HG02571 (cell line): ENCODE measurements around the gene BCAS3.

Source experiments
- ATAC-seq: cut with Tn5 transposase; IDR thresholded peaks from one replicate; pipeline ENCODE4 v1.9.1; 2021; ENCODE audit warnings: mild to moderate bottlenecking, moderate library complexity; ENCODE audit not compliant: unreplicated experiment

The BCAS3 gene

DNA sequence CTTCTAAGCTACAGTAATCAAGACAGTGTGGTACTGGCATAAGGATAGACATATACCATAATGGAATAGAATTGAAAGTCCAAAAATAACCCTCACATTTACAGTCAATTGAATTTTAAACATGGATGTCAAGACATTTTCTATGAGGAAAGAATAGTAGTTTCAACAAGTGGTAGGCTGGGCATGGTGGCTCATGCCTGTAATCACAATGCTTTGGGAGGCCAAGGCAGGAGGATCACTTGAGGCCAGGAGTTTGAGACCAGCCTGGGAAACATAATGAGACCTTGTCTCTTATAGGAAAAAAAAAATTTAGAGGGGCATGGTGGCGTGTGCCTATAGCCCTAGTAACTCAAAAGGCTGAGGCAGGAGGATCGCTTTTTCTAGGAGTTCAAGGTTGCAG is 599.2 kb downstream of the BCAS3 start:
- ATAC-seq: no peak

GRCh38 chr17:61279476-61280145 is 602.0 kb downstream of the BCAS3 start:
- no peak for ATAC-seq

DNA sequence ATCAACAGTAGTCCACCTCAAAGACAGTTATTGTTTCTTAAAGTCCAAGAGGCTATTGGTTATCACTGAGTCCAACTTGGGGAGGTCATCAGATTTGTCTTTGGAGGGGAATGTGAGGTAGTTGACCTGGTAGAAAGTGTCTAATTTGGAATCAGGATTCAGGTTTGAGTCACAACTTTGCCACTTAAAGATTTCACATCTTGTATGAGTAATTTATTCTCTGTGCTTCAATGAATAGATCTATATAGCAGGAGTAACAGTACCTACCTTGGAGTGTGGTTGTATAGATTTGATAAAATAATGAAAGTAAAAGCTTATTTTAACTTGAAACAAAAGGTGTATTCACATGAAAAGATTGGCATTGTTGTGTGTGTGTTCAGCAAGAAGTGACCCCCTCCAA is 602.7 kb downstream of the BCAS3 start:
- ATAC-seq: no peak

- ATAC-seq: no peak
Observed at GRCh38 chr17:61280851-61281250, 603.2 kb downstream of the BCAS3 start.

DNA sequence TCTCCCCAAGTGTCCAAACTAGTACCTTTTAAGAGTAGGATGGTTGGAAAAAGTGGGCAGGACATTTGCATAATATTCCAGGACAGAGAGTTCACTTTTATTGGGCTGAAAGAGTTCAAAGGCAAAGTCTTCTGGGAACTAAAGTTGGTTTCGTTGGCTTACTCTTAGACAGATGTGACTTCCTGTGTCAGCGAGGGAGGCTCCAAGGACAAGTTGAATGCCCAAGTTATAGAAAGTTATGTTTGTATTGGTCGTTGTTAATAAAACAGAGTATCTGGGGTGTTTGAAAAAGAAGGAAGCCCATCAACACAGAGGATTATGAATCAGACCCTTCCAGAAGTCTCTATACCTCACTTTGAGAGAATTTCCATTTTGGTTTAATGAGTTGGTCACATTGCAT is 604.7 kb downstream of the BCAS3 start:
- no peak for ATAC-seq

DNA sequence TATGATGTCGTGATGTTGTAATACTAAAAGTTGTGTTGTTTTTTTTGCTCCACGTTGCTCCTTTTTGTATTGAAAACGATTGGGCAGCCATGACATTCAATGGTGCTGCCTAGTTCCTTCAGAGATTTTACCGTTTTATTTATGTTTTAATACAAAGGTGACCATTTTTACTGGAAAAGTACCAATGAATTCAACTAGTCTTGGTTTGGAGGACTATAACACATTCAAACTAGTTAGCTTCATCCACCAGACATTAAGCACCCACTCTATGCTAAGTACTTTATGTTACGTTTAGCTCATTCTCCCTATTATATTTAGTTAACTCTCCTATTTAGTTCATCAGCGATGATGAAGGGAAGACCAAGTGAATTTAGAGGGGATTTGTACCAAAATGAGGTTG is 605.4 kb downstream of the BCAS3 start:
- no peak for ATAC-seq

- no peak for ATAC-seq
Observed at GRCh38 chr17:61284174-61284573, 606.5 kb downstream of the BCAS3 start.

GRCh38 chr17:61284746-61285145 is 607.1 kb downstream of the BCAS3 start:
- ATAC-seq: no peak

GRCh38 chr17:61285526-61286320 is 608.1 kb downstream of the BCAS3 start:
- ATAC-seq: no peak

DNA sequence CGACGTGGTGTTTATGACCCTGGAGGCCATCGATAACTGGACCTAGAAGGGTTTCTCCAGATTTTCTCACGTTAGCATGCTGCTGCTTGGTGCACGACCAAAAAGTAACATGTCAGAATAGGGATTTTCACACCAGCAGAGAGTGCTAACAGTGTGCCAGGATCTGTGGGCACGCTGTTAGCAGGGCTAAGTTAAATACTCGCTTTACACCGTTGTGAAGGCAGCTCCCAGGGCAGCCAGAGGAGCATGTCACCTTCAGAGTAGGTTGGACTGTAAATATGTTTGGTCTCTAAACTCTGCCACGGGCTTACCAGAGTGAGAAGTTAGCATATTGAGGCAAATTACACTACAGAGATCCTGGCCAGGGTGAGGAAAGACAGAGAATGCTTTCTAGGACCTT is 608.8 kb downstream of the BCAS3 start:
- ATAC-seq: no peak

DNA sequence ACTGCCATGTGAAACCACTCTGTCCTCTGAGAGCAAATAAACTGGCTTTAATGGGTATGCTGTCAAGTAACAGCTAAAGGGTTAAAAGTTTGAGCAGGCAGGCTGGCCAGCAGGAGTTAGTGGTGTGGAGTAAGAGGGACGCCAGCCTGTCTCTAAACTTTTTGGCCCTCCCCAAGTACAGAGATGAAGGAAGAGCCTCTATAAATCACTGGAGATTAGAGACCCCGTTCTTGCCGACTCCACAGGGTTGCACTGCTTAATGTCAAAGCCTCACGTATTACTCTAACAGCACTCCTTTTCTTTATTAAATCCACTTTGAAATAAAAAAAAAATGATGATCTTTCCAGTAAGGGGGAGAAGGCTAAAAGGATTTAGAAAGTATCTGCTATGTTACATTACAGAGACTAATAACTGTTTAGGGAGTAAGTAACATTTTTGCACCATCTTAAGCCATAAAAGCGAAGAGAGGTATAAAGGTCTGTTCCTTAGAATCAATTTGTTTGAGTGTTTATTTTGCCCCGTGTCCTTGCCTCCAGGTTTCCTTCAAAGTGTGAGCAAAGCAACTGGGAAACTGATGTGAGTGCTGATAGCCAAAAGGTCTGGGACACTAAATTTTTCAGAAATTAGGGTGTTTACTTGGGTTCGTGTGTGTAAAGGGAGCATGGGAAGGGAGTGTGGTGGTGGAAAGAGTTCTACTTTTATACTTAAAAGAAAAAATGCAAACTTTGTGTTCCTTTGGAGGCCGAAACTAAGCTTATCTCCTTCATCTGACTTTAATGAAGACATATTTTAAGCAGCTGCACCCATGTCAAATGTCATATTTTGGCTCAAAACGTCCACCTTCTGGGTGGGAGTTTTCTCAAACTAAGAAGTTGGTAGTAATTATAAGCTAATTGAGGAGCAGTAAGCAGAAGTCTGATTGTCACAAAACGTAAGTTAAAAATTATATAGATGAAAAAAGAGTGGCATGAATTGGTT is 612.0 kb downstream of the BCAS3 start:
- no peak for ATAC-seq

DNA sequence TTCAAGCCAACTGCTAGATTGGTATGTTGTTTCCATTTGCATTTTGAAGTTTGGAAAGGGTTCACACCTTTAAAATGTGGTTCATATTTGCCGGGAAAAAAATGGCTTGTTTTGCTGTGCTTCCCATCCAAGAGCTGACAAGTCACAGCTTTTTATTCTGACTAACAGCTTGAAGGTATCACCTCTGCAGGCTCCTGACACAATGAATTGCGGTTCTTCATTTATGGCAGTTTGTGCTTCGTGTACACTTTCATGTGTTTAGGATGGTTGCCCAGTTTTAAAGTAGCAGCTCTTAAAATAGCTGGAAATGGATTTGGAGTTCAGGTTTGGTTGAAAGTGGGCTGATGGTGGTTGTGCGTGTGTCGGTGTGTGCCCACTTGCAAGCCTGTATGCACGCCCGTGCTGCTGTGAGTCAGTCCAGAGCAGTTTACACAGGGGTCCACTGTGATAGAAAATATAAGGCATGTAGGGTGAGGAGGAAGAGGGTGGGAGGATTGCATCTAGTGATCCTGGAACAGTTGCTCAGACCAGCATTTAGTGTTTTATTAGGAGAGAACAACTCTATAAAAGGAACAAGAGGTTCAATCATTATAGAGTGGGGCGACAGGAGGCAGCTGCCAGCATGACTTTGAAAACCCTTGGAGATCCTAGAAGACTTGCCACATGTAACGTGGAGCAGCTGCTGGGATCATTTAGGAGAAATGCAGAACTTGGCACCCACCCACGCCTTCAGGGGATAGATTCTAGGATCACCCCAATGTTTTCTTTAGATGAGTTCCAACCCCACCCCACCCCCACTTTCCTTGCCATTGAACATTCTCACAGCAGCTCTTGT is 614.0 kb downstream of the BCAS3 start:
- no peak for ATAC-seq

DNA sequence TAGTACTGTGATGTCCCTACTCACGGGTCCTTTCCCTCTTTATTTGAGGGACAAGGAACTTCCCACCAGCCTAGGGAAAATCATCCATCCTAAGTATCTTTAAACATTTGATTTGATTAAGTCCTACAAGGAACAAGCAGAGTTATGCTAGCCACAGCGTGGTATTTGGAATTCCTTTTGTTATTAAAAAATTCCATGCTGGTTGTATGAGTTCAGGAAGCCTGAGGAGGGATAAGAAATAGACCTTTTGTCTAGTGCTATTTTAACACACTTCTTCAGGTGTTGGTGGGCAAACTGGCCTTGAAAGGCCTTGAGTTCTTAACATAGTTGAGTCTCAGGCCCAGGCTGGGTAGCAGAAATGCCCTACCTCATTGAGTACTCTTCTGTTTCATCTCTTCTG is 616.6 kb downstream of the BCAS3 start:
- ATAC-seq: no peak

DNA sequence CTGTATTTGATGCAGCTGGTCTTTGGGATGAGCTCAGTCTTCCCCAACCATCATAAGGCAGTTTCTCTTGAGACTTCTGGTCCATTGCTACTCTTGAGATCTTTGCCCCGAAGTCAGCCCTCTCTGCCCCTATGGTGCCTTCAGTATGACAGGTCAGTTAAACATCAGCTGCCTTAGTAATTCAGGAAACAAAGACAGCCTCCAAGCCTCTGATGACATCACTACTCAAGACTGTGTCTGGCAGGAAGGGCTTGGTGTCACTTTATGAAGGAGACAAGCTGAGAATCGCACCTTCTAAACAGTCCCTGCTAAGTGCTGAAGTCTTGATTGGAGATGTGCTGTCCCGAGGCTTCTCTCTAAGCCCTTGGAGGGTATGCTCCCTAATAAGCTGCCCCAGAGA is 617.1 kb downstream of the BCAS3 start:
- ATAC-seq: no peak

- no peak for ATAC-seq
Observed at GRCh38 chr17:61296058-61296457, 618.4 kb downstream of the BCAS3 start.

GRCh38 chr17:61299517-61300513 is 622.2 kb downstream of the BCAS3 start:
- no peak for ATAC-seq

GRCh38 chr17:61302953-61303816 is 625.5 kb downstream of the BCAS3 start:
- no peak for ATAC-seq

- no peak for ATAC-seq
Observed at GRCh38 chr17:61303817-61304096, 626.1 kb downstream of the BCAS3 start.

DNA sequence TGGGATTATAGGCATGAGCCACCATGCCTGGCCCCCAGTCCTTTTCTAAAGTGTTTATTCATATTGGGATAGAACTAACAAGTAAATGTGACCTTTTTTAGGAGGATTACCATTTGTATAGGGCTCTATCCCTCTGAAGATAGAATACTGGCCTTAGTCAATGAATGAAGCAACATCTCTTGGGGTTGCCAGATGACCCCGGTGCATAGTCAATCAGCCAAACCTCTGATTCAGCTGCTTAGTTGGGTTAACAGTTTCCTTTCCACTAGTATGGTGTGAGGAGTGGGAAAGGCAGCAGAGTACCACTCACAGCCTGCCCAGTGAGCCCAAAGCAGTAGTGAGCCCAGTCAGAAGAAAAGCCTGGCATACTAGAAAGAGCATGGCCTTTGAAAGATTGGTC is 627.4 kb downstream of the BCAS3 start:
- no peak for ATAC-seq
